Gastroesophageal sphincter (tissue), 4 donors: ENCODE results near the gene PDGFB. TPM values are rescaled to one million over a fixed set of nuclear protein-coding genes. Genes with fewer than 3 reads are reported as not detected.
A peak's percentile ranks its signal among the peaks of the same experiment; 100 is the strongest.

Experiments used
- ATAC-seq: fragments of 150-250 bp; one replicate; pipeline ENCODE4 v1.9.1; 2016; ENCODE audit warnings: mild to moderate bottlenecking, moderate library complexity
- H3K27ac ChIP-seq, 4 donors: fragments of 200-600 bp; sonication (generic) in 3 of 4; 1 replicate in 3 of 4; 2 replicates in 1 of 4; pipeline ENCODE4 v1.5.1; 2016 to 2019
- H3K27me3 ChIP-seq: fragments of 200-600 bp; sonication (generic); one replicate; pipeline ENCODE4 v1.5.1; 2019
- H3K36me3 ChIP-seq, 2 donors: fragments of 200-600 bp; sonication (generic); one replicate each; pipeline ENCODE4 v1.5.1; 2019; ENCODE audit warnings: control low read depth in 1 of 2
- H3K4me1 ChIP-seq, 3 donors: fragments of 200-600 bp; sonication (generic); 1 replicate in 2 of 3; 2 replicates in 1 of 3; pipeline ENCODE4 v1.5.1; 2016 to 2019; ENCODE audit warnings: control low read depth in 2 of 3
- H3K4me3 ChIP-seq, 2 donors: fragments of 200-600 bp; sonication (generic); one replicate each; pipeline ENCODE4 v1.5.1; 2019; ENCODE audit warnings: mild to moderate bottlenecking in 1 of 2, moderate library complexity in 1 of 2
- H3K9me3 ChIP-seq, 3 donors: fragments of 200-600 bp; sonication (generic); one replicate each; pipeline ENCODE4 v1.5.1; 2017 to 2019; ENCODE audit warnings: control low read depth in 2 of 3
- EP300 ChIP-seq: sonication (generic); formaldehyde crosslinking; IDR thresholded peaks from one replicate; pipeline ENCODE4 v1.6.1; 2017; ENCODE audit warnings: antibody characterized with exemption, mild to moderate bottlenecking
- POLR2A ChIP-seq, 2 donors: fragments of 450-650 bp; IDR thresholded peaks; one replicate each; pipeline ENCODE4 v1.6.1; 2017; ENCODE audit warnings: antibody characterized with exemption in 2 of 2, mild to moderate bottlenecking in 2 of 2, moderate library complexity in 1 of 2
- POLR2AphosphoS5 ChIP-seq: sonication (generic); formaldehyde crosslinking; IDR thresholded peaks from one replicate; pipeline ENCODE4 v1.6.1; 2017; ENCODE audit warnings: antibody characterized with exemption
- WGBS, 2 donors: methylation state at CpG; one replicate each; pipeline ENCODE4 v1.1.5; 2018; ENCODE audit warnings: low coverage in 1 of 2; 5-methylcytosine and 5-hydroxymethylcytosine counted together
- total RNA-seq, 4 donors: library from RNA; depleted of rRNA; stranded (reverse); fragments of >200 nt; gene quantifications; one replicate each; pipeline ENCODE4 v1.1.0, GENCODE V29; 2016
- TF ChIP-seq, protein P1 (sequence below), 4 experiments: fragments of 200-600 bp in 2 of 4; fragments of 450-650 bp in 2 of 4; sonication (generic) in 1 of 4; IDR thresholded peaks; one replicate each; pipeline ENCODE4 v1.5.1; 2017 to 2019; ENCODE audit warnings: antibody characterized with exemption in 4 of 4, mild to moderate bottlenecking in 2 of 4, moderate library complexity in 2 of 4

PDGFB gene
- total RNA-seq, 4 donors from 2014 or later = 7.1 to 27.9 (median 15.1) TPM

DNA sequence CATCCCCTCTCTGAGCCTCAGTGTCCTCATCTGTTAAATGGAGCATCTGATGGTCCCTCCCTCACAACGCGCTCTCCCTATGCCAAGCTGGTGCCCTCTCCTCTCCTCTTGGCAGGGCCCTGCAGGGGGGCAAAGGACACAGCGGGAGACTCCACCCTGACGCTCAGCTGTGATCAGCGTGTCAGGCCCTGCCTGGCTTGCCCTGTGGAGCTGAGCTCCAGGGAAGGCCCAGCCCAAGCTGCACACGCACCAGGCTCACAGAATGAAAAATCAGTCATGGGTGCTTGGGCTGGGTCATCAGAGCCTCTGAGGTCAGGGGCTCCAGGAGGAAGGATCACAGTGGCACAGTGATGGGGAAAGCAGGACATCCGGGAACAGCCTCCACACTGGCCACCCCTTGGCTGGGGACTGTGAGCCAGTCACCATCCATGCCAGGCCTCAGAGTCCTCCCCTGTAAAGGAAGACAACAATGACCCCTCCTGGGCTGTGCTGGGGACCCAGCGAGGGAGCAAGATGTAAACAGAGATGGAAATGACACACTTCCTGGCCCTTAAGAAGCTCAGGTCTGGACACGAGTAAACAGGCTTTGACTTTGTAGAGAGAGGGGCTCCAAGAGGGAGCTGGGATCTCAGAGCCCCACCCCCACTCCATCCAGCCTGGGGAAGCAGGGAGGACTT is 38.0 kb upstream of the PDGFB start:
- Histone ChIP-seq H3K4me1 (peaks cover 0 to 22% (median 5%) of the 10 kb centered on the region in 3 donors), H3K27ac (peak overlapping the region in 3 of 4 donors; percentile 64 to 71 (median 66)), H3K36me3 (no peaks in the 10 kb centered on the region), H3K9me3 (peaks cover 0 to 8% (median 0%) of the 10 kb centered on the region in 3 donors), H3K4me3 (no peak overlapping the region), H3K27me3 (peaks cover 9% of the 10 kb centered on the region)
- ATAC-seq = peak; percentile 33
- 92% methylated on average over 5 of the region's 9 CpGs; no CpG with 5 or more reads in 1 of the 2 donors for WGBS, 2 donors
- TF ChIP-seq EP300 (no peak), POLR2A (IDR thresholded peaks at IDR 0.05) (no peak), POLR2AphosphoS5 (no peak)
- TF ChIP-seq, protein P1, sequence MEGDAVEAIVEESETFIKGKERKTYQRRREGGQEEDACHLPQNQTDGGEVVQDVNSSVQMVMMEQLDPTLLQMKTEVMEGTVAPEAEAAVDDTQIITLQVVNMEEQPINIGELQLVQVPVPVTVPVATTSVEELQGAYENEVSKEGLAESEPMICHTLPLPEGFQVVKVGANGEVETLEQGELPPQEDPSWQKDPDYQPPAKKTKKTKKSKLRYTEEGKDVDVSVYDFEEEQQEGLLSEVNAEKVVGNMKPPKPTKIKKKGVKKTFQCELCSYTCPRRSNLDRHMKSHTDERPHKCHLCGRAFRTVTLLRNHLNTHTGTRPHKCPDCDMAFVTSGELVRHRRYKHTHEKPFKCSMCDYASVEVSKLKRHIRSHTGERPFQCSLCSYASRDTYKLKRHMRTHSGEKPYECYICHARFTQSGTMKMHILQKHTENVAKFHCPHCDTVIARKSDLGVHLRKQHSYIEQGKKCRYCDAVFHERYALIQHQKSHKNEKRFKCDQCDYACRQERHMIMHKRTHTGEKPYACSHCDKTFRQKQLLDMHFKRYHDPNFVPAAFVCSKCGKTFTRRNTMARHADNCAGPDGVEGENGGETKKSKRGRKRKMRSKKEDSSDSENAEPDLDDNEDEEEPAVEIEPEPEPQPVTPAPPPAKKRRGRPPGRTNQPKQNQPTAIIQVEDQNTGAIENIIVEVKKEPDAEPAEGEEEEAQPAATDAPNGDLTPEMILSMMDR (IDR thresholded peaks at IDR 0.05) = no peak

DNA sequence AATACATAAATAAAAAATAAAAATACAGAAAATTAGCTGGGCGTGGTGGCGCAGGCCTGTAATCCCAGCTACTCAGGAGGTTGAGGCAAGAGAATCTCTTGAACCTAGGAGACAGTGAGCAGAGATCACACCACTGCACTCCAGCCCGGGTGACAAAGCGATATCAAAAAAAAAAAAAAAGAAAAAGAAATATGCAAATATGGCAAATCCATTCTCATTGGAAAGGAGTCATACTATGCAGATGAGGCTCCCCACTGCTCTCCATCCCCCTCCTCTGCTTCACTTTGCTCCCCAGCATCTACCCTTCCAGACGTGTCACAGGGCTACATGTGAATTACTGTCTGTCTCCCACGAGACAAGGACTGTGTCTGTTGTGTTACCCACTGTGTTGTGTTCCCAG is 36.3 kb upstream of the PDGFB start:
- TF ChIP-seq POLR2A (IDR thresholded peaks at IDR 0.05) = no peak
- TF ChIP-seq, protein P1 (IDR thresholded peaks at IDR 0.05) = no peak
- TF ChIP-seq EP300 = no peak
- TF ChIP-seq POLR2AphosphoS5 = no peak
- no peak overlapping the region for H3K4me3 ChIP-seq
- ATAC-seq = no peak
- peaks cover 0 to 22% (median 5%) of the 10 kb centered on the region in 3 donors for H3K4me1 ChIP-seq
- no peaks in the 10 kb centered on the region for H3K36me3 ChIP-seq
- no peak overlapping the region for H3K27ac ChIP-seq
- peaks cover 0 to 14% (median 0%) of the 10 kb centered on the region in 3 donors for H3K9me3 ChIP-seq
- peaks cover 9% of the 10 kb centered on the region for H3K27me3 ChIP-seq
- WGBS, 2 donors = 74 to 78% methylated on average over 2 to 6 of the region's 6 CpGs

DNA sequence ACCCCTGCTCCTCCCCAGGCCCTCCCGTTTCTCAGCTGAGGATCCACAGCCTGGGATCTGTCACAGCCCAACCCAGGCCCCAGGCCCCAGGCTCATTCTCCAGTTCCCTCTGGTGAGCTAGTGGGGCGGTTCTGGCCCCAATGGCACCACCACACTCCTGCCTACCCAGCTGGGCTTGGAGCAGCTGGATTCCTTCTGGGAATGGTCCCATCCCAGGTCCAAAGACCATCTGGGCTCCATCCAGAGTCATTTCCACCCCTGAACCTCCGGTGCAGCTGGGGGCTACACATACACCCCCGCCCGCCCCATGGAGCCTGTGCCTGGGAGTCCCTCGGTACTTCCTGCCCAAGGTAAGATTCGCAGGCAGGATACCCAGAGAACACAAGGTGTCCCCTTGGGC is 35.5 kb upstream of the PDGFB start:
- 93% methylated on average over 4 of the region's 7 CpGs; no CpG with 5 or more reads in 1 of the 2 donors for WGBS, 2 donors
- Histone ChIP-seq H3K36me3 (no peaks in the 10 kb centered on the region), H3K27me3 (peaks cover 9% of the 10 kb centered on the region), H3K27ac (peak overlapping the region in 2 of 4 donors; percentile 20 to 31), H3K4me3 (no peak overlapping the region), H3K4me1 (peaks cover 0 to 22% (median 5%) of the 10 kb centered on the region in 3 donors), H3K9me3 (peaks cover 0 to 13% (median 0%) of the 10 kb centered on the region in 3 donors)
- no peak for ATAC-seq
- no peak for TF ChIP-seq POLR2A (IDR thresholded peaks at IDR 0.05)
- TF ChIP-seq EP300 = no peak
- TF ChIP-seq POLR2AphosphoS5 = no peak
- TF ChIP-seq, protein P1 (IDR thresholded peaks at IDR 0.05) = no peak

DNA sequence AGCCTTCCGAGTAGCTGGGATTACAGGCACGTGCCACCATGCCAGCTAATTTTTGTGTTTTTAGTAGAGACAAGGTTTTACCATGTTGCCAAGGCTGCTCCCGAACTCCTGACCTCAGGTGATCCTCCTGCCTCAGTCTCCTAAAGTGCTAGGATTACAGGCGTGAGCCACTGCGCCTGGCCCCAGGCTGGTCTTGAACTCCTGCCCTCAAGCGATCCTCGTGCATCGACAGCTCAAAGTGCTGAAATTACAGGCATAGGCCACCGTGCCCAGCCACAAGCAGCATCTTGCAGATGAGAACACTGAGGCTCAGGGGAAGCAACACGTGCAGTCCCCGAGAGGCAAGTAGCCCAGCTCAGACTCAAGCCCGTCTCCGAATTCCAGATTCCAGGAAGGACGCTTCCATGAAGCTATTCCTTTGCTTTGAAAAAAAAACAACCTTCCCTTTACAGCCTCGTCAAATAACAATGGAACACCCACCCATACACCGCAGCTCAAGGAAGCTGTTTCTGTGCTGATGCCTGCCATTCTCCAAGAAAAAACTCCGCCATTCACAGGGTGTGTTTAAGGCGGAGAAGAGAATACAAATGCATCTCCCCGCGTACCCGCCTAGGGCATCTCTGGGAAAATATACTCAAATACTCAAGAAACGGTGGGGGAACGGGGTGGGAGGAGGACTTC is 34.5 kb upstream of the PDGFB start:
- no peak overlapping the region for H3K4me3 ChIP-seq
- no peaks in the 10 kb centered on the region for H3K36me3 ChIP-seq
- TF ChIP-seq POLR2A (IDR thresholded peaks at IDR 0.05) (no peak), EP300 (no peak), POLR2AphosphoS5 (no peak)
- TF ChIP-seq, protein P1 (IDR thresholded peaks at IDR 0.05) = no peak
- no peak overlapping the region for H3K27ac ChIP-seq
- H3K27me3 ChIP-seq = peaks cover 9% of the 10 kb centered on the region
- peaks cover 0 to 6% (median 0%) of the 10 kb centered on the region in 3 donors for H3K9me3 ChIP-seq
- ATAC-seq = no peak
- H3K4me1 ChIP-seq = peaks cover 0 to 22% (median 5%) of the 10 kb centered on the region in 3 donors
- 36 to 62% methylated on average over 9 to 11 of the region's 23 CpGs for WGBS, 2 donors
